GM18507 (cell line): ENCODE measurements around the gene NFXL1.
"Not testable (repeated sequence)": the region's sequence is repeated elsewhere in the genome, so short reads cannot be mapped to it uniquely, and the experiment has no call there.

Experiments
- DNase-seq: peaks from one replicate; pipeline ENCODE4 v3.0.0; 2011; ENCODE audit warnings: low read depth; ENCODE audit not compliant: insufficient read length; ENCODE audit errors: extremely low spot score
- FAIRE-seq: peaks from 2 replicates; lab custom pipeline; 2011; peaks lifted over from hg19 to GRCh38; lab: Jason Lieb, UNC

Gene NFXL1

GRCh38 chr4:47914220-47914925 is at the start of gene NFXL1:
Gene NFXL1 (minus strand): TSS chr4:47914583. CDS start chr4:47914203, 380 bp downstream.
- peak; percentile 90 for DNase-seq
- peak; percentile 99 for FAIRE-seq

GRCh38 chr4:47954677-47955076 is 40.3 kb upstream of the NFXL1 start:
- no peak for DNase-seq
- FAIRE-seq: no peak

- FAIRE-seq (no peak), DNase-seq (no peak)
Observed at GRCh38 chr4:47954245-47954644, 39.9 kb upstream of the NFXL1 start.

- no peak for DNase-seq
- FAIRE-seq: no peak
Observed at GRCh38 chr4:47945930-47946726, 31.7 kb upstream of the NFXL1 start.

- FAIRE-seq (no peak), DNase-seq (no peak)
Observed at GRCh38 chr4:47942081-47942819, 27.9 kb upstream of the NFXL1 start.

- no peak for FAIRE-seq
- no peak for DNase-seq
Observed at GRCh38 chr4:47939456-47939855, 25.1 kb upstream of the NFXL1 start.

- no peak for FAIRE-seq
- DNase-seq: no peak
Observed at GRCh38 chr4:47936336-47936735, 22.0 kb upstream of the NFXL1 start.

- DNase-seq (no peak), FAIRE-seq (peak; percentile 77)
Observed at GRCh38 chr4:47933840-47934239, 19.5 kb upstream of the NFXL1 start.

- DNase-seq: no peak
Observed at GRCh38 chr4:47930971-47931804, 16.8 kb upstream of the NFXL1 start.

GRCh38 chr4:47929682-47930201 is 15.4 kb upstream of the NFXL1 start:
- no peak for FAIRE-seq
- DNase-seq: no peak

More at GRCh38 chr4:47930971-47931804, 16.8 kb upstream of the NFXL1 start:
- no peak for FAIRE-seq

- FAIRE-seq (peak; percentile 83), DNase-seq (no peak)
Observed at GRCh38 chr4:47926667-47927258, 12.4 kb upstream of the NFXL1 start.

- DNase-seq, FAIRE-seq: not testable (repeated sequence)
Observed at GRCh38 chr4:47923261-47923608, 8.9 kb upstream of the NFXL1 start.

- not testable (repeated sequence) for DNase-seq, FAIRE-seq
Observed at GRCh38 chr4:47922436-47923260, 8.3 kb upstream of the NFXL1 start.

GRCh38 chr4:47917163-47917562 is 2.8 kb upstream of the NFXL1 start:
- not testable (repeated sequence) for DNase-seq, FAIRE-seq

- FAIRE-seq: no peak
- DNase-seq: no peak
Observed at GRCh38 chr4:47915378-47915777, 995 bp upstream of the NFXL1 start.

GRCh38 chr4:47914926-47915237 is 499 bp upstream of the NFXL1 start:
- no peak for DNase-seq

GRCh38 chr4:47913861-47914219 is 543 bp downstream of the NFXL1 start:
- no peak for DNase-seq
- FAIRE-seq: no peak

More at GRCh38 chr4:47914926-47915237, 499 bp upstream of the NFXL1 start:
- FAIRE-seq: peak; percentile 33

- FAIRE-seq: peak; percentile 46
- no peak for DNase-seq
Observed at GRCh38 chr4:47913330-47913729, 1.1 kb downstream of the NFXL1 start.
